ENCODE data around the gene CRB3. TPM values are rescaled to one million over a fixed set of nuclear protein-coding genes. Genes with fewer than 3 reads are reported as not detected.

Gene CRB3
- total and polyA plus RNA-seq, 2 of the 8 experiments (the other 6 are each of a cell fraction or from before 2014, with no cell fraction given): 21.1 to 24.6 TPM

DNA sequence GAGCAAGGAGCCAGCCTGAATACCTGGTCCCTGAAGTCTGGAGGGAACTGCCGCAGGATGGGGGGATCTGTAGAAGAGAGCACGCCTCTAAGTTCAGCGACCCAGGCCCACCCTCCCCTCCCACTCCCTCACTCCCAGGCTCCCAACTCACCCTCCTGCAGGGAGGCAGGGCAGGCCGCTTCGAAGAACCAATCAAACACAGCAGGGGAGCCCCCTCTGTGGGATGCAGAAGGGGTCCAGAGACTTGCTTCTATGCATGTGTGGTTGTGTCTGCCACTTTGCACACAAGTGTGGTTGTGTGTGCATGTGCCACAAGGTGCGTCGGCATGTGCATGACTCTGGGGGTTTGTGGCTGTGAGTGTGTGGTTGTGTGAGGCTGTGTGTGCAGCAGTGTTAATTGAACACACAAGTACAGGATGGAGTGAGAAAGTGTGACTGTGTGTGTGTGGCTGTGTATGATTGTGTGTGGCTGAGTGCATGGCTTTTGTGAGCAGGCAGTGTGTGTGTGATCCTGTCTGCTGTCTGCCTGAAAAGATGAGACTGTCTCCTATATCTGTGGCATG, 15.8 kb downstream of the CRB3 start:
- no peak overlapping the region; a peak in 1 of 4 replicates for H3K4me2 ChIP-seq (ENCODE audit: insufficient read depth in 1 of 2, low read depth in 2 of 2, low read length in 2 of 2)
- H3K4me1 ChIP-seq (replicated peaks in 1 of 4; ENCODE audit: control insufficient read depth in 3 of 4, insufficient read depth in 4 of 4, low read length in 3 of 4): peaks cover 0 to 12% (median 9%) of the 10 kb centered on the region in 4 experiments; a peak in 5 of 7 replicates
- no peak overlapping the region for H3K56ac ChIP-seq (replicated peaks; ENCODE audit: insufficient read length, low read depth, low read length)
- CTCF ChIA-PET (ENCODE audit: partially characterized antibody): interaction anchor here (0.6 to 3.8 kb wide), 5 partner anchors 12 to 290 kb away, joined by 3 to 30 read pairs (median 7); partner anchors contain the start of genes CRB3 and TUBB4A
- 53% methylated on average over 7 of the region's 7 CpGs; no CpG with 5 or more reads in 1 of the 2 experiments for WGBS, 2 experiments (ENCODE audit: extremely low coverage in 1 of 2, insufficient coverage in 1 of 2, insufficient read length in 1 of 2, insufficient replicate concordance in 2 of 2, low coverage in 1 of 2, low lambda C conversion rate in 2 of 2, missing lambda C conversion rate in 1 of 2)
- no peaks in the 10 kb centered on the region for H3K9me3 ChIP-seq (ENCODE audit: insufficient read depth in 2 of 2, low read depth in 1 of 2, low read length in 1 of 2)
- H3K23me2 ChIP-seq (ENCODE audit: low read depth, low read length): peaks cover 16% of the 10 kb centered on the region
- DNase-seq (ENCODE audit: low read depth in 1 of 2, low spot score in 2 of 2): no peak
- TF ChIP-seq NRF1 (IDR thresholded peaks at IDR 0.05; ENCODE audit: low read depth, low read length) (no peak), EGR1 (IDR thresholded peaks at IDR 0.05; ENCODE audit: borderline replicate concordance, low read depth, low read length) (no peak), TBP (IDR thresholded peaks at IDR 0.05; ENCODE audit: low read depth, low read length) (no peak), TAF1 (IDR thresholded peaks at IDR 0.05; ENCODE audit: low read depth, low read length) (no peak), KDM5A (IDR thresholded peaks at IDR 0.05; ENCODE audit: low read length) (no peak), SP4 (IDR thresholded peaks at IDR 0.05; ENCODE audit: low read length) (no peak), EP300 (IDR thresholded peaks at IDR 0.05; ENCODE audit: borderline replicate concordance in 1 of 2, low read depth in 2 of 2, low read length in 2 of 2) (no peak), SIX5 (IDR thresholded peaks at IDR 0.05; ENCODE audit: low read depth, low read length) (no peak), GABPA (IDR thresholded peaks at IDR 0.05; ENCODE audit: borderline replicate concordance, insufficient read depth, low read length) (no peak)
- no peak overlapping the region for H3K14ac ChIP-seq (ENCODE audit: insufficient read length)
- H2BK12ac ChIP-seq (ENCODE audit: low read depth, low read length): peak overlapping the region; percentile 87; the same call in 1 of the 2 replicates
- H4K91ac ChIP-seq (replicated peaks; ENCODE audit: insufficient read length, low read length): no peak overlapping the region
- H3K79me1 ChIP-seq (ENCODE audit: low read depth, low read length): no peaks in the 10 kb centered on the region
- H4K5ac ChIP-seq (ENCODE audit: insufficient read length, low read depth, low read length): no peak overlapping the region
- H3K27me3 ChIP-seq (replicated peaks in 1 of 4; ENCODE audit: control insufficient read depth in 3 of 4, extremely low read depth in 1 of 4, insufficient read depth in 3 of 4, low read length in 3 of 4): peaks cover 0 to 10% (median 6%) of the 10 kb centered on the region in 4 experiments; a peak in 5 of 7 replicates
- peak overlapping the region; percentile 24; the same call in 1 of the 2 replicates for H2BK5ac ChIP-seq (ENCODE audit: low read depth, low read length)
- no peak overlapping the region for H3K23ac ChIP-seq (ENCODE audit: insufficient read length)
- H3K36me3 ChIP-seq (ENCODE audit: control insufficient read depth in 2 of 4, insufficient read depth in 4 of 4, low read length in 3 of 4): no peaks in the 10 kb centered on the region
- peak overlapping the region; percentile 92 for H2BK15ac ChIP-seq (ENCODE audit: low read length)
- no peak overlapping the region for H3K4me3 ChIP-seq (ENCODE audit: extremely low read depth in 1 of 4, insufficient read depth in 2 of 4, low read depth in 3 of 4, low read length in 4 of 4)
- H4K8ac ChIP-seq (ENCODE audit: extremely low read depth, insufficient read depth, low read length): no peak overlapping the region
- H3K9ac ChIP-seq (replicated peaks in 1 of 4; ENCODE audit: extremely low read depth in 1 of 4, low read depth in 3 of 4, low read length in 3 of 4): no peak overlapping the region
- no peaks in the 10 kb centered on the region for H3K79me2 ChIP-seq (ENCODE audit: control insufficient read depth in 1 of 2, insufficient read depth in 2 of 2, low read length in 2 of 2)
- no peak overlapping the region for H2BK120ac ChIP-seq (replicated peaks; ENCODE audit: low read depth, low read length)
- H2BK20ac ChIP-seq (ENCODE audit: low read length): peak overlapping the region; percentile 75
- POLR2A ChIA-PET (ENCODE audit: partially characterized antibody): no interaction called here
- no peak overlapping the region for H3K18ac ChIP-seq (ENCODE audit: extremely low read depth, low read length)
- H3K4ac ChIP-seq (replicated peaks; ENCODE audit: insufficient read length, low read depth, low read length): no peak overlapping the region
- no peak for FAIRE-seq
- H4K20me1 ChIP-seq (replicated peaks in 1 of 2; ENCODE audit: control insufficient read depth in 1 of 2, insufficient read depth in 2 of 2, low read length in 2 of 2): peaks cover 0 to 3% of the 10 kb centered on the region in 2 experiments
- H3K27ac ChIP-seq (ENCODE audit: low read depth, low read length): no peak overlapping the region
- H2AK5ac ChIP-seq (ENCODE audit: low read depth, low read length): peak overlapping the region; percentile 90; the same call in 1 of the 2 replicates
- no peak overlapping the region for H2AFZ ChIP-seq (ENCODE audit: low read length)

All from H1 (cell line).